Uterus (tissue), 4 donors: ENCODE data around the gene GSG1L. TPM values are rescaled to one million over a fixed set of nuclear protein-coding genes. Genes with fewer than 3 reads are reported as not detected.

Experiments used
- DNase-seq, 2 donors: peaks; one replicate each; pipeline ENCODE4 v3.0.0-alpha.2; 2019 to 2020
- H3K27ac ChIP-seq, 2 donors: fragments of 200-600 bp; sonication (generic); 1 replicate in 1 of 2; 2 replicates in 1 of 2; pipeline ENCODE4 v1.5.1; 2016 to 2018
- H3K27me3 ChIP-seq, 2 donors: fragments of 200-600 bp; sonication (generic); one replicate each; pipeline ENCODE4 v1.5.1; 2018 to 2019; ENCODE audit warnings: control low read depth in 1 of 2
- H3K36me3 ChIP-seq, 2 donors: fragments of 200-600 bp; sonication (generic); one replicate each; pipeline ENCODE4 v1.5.1; 2019; ENCODE audit warnings: control low read depth in 1 of 2
- H3K4me1 ChIP-seq, 2 donors: fragments of 200-600 bp; sonication (generic); one replicate each; pipeline ENCODE4 v1.5.1; 2018 to 2019; ENCODE audit warnings: control low read depth in 1 of 2
- H3K4me3 ChIP-seq, 2 donors: fragments of 200-600 bp; sonication (generic); 1 replicate in 1 of 2; 2 replicates in 1 of 2; pipeline ENCODE4 v1.5.1; 2018 to 2019; ENCODE audit warnings: mild to moderate bottlenecking in 1 of 2
- H3K9me3 ChIP-seq, 2 donors: fragments of 200-600 bp; sonication (generic); one replicate each; pipeline ENCODE4 v1.5.1; 2019; ENCODE audit warnings: control low read depth in 1 of 2
- CTCF ChIP-seq, 4 experiments: fragments of 200-600 bp in 2 of 4; fragments of 450-650 bp in 2 of 4; sonication (generic) in 2 of 4; IDR thresholded peaks; one replicate each; pipeline ENCODE4 v1.5.1; 2016 to 2019; ENCODE audit warnings: antibody characterized with exemption in 4 of 4, mild to moderate bottlenecking in 2 of 4, moderate library complexity in 1 of 4
- POLR2A ChIP-seq, 2 donors: fragments of 450-650 bp; IDR thresholded peaks; one replicate each; pipeline ENCODE4 v1.6.1; 2016; ENCODE audit warnings: antibody characterized with exemption in 2 of 2, mild to moderate bottlenecking in 1 of 2, moderate library complexity in 1 of 2
- intact Hi-C: fragments of 100-400 bp; cut with DNase I; formaldehyde crosslinking; loops from one replicate; pipeline ENCODE4 v1.15.1; 2023; ENCODE audit warnings: low total_unique reads
- total RNA-seq, 4 donors: library from RNA; depleted of rRNA in 3 of 4; stranded (reverse); fragments of >200 nt in 3 of 4; gene quantifications; one replicate each; pipeline versions ENCODE4 v1.1.0 to v1.2.4, GENCODE V29; 2014 to 2023
- donor health status: DM: yes; HTN: yes; CAD: no.

The GSG1L gene
- total RNA-seq, 4 donors from 2014 or later = 0.24 to 0.35 TPM; not detected in 2

- no peak for DNase-seq
- TF ChIP-seq POLR2A (IDR thresholded peaks at IDR 0.05) (no peak), CTCF (IDR thresholded peaks at IDR 0.05) (no peak)
- intact Hi-C loops = no loop called here
- no peaks in the 10 kb centered on the region for H3K9me3 ChIP-seq
- H3K27ac ChIP-seq = no peak overlapping the region
- H3K27me3 ChIP-seq = no peaks in the 10 kb centered on the region
- H3K4me1 ChIP-seq = no peaks in the 10 kb centered on the region
- H3K4me3 ChIP-seq = no peak overlapping the region
- H3K36me3 ChIP-seq = no peaks in the 10 kb centered on the region
Observed at GRCh38 chr16:27838536-27839175, 224.9 kb downstream of the GSG1L start.

- DNase-seq = no peak
- no peak for TF ChIP-seq POLR2A (IDR thresholded peaks at IDR 0.05)
- no peak for TF ChIP-seq CTCF (IDR thresholded peaks at IDR 0.05)
- Histone ChIP-seq H3K4me1 (no peaks in the 10 kb centered on the region), H3K36me3 (no peaks in the 10 kb centered on the region), H3K4me3 (no peak overlapping the region), H3K27ac (no peak overlapping the region), H3K27me3 (no peaks in the 10 kb centered on the region), H3K9me3 (no peaks in the 10 kb centered on the region)
- intact Hi-C loops = no loop called here
Observed at GRCh38 chr16:27829975-27830374, 233.5 kb downstream of the GSG1L start.

- no peak for TF ChIP-seq CTCF (IDR thresholded peaks at IDR 0.05)
- no peak for TF ChIP-seq POLR2A (IDR thresholded peaks at IDR 0.05)
- intact Hi-C loops = no loop called here
- Histone ChIP-seq H3K27me3 (no peaks in the 10 kb centered on the region), H3K4me3 (no peak overlapping the region), H3K36me3 (no peaks in the 10 kb centered on the region), H3K27ac (no peak overlapping the region), H3K9me3 (no peaks in the 10 kb centered on the region), H3K4me1 (no peaks in the 10 kb centered on the region)
- DNase-seq = no peak
Observed at GRCh38 chr16:27828671-27829070, 234.8 kb downstream of the GSG1L start.

- intact Hi-C loops = no loop called here
- H3K9me3 ChIP-seq = no peaks in the 10 kb centered on the region
- no peaks in the 10 kb centered on the region for H3K36me3 ChIP-seq
- H3K4me3 ChIP-seq = no peak overlapping the region
- no peak for DNase-seq
- no peaks in the 10 kb centered on the region for H3K27me3 ChIP-seq
- H3K4me1 ChIP-seq = no peaks in the 10 kb centered on the region
- H3K27ac ChIP-seq = no peak overlapping the region
- TF ChIP-seq CTCF (IDR thresholded peaks at IDR 0.05) = no peak
- no peak for TF ChIP-seq POLR2A (IDR thresholded peaks at IDR 0.05)
Observed at GRCh38 chr16:27827765-27828164, 235.7 kb downstream of the GSG1L start.

- no peaks in the 10 kb centered on the region for H3K36me3 ChIP-seq
- no peaks in the 10 kb centered on the region for H3K27me3 ChIP-seq
- no peak for TF ChIP-seq POLR2A (IDR thresholded peaks at IDR 0.05)
- intact Hi-C loops = no loop called here
- no peak for DNase-seq
- no peaks in the 10 kb centered on the region for H3K4me1 ChIP-seq
- no peak overlapping the region for H3K27ac ChIP-seq
- no peaks in the 10 kb centered on the region for H3K9me3 ChIP-seq
- no peak overlapping the region for H3K4me3 ChIP-seq
Observed at GRCh38 chr16:27826893-27827289, 236.6 kb downstream of the GSG1L start.
